HFF-Myc (cell line): ENCODE data around the gene METTL2A.
"Not testable (repeated sequence)": the region's sequence is repeated elsewhere in the genome, so short reads cannot be mapped to it uniquely, and the experiment has no call there.

Source experiments
- DNase-seq: peaks from one replicate; pipeline ENCODE4 v3.0.0-alpha.2; 2011; ENCODE audit warnings: low read depth; ENCODE audit errors: extremely low read depth
- H3K4me3 ChIP-seq: replicated peaks from 2 replicates; pipeline ENCODE4 v1.5.1; 2011; ENCODE audit warnings: low read depth, mild to moderate bottlenecking, control low read depth, low read length
- TF ChIP-seq, protein P1 (sequence below): IDR thresholded peaks from 2 replicates; pipeline ENCODE4 v1.5.1; 2012; ENCODE audit warnings: mild to moderate bottlenecking, low read depth, low read length, control low read depth; ENCODE audit errors: missing control alignments

Gene METTL2A

DNA sequence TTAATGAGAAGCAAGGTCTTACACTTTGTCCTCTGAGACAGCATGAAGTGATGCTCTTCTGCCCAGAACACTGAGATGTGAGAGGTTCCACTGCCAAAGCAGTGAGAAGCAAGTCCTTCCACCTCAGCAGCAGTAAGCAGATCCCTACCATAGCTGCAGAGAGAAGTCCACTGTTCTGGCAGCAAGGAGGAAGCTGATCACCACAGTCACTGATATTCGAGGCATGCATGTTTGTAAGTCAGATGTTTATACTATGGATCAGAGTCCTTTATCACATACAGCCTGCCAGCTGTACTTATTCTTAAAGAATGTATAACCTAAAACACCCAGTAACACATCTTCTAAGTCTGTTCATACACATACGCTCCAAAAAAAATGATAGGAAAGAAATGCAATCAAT, 18.2 kb upstream of the METTL2A start:
- TF ChIP-seq, protein P1, sequence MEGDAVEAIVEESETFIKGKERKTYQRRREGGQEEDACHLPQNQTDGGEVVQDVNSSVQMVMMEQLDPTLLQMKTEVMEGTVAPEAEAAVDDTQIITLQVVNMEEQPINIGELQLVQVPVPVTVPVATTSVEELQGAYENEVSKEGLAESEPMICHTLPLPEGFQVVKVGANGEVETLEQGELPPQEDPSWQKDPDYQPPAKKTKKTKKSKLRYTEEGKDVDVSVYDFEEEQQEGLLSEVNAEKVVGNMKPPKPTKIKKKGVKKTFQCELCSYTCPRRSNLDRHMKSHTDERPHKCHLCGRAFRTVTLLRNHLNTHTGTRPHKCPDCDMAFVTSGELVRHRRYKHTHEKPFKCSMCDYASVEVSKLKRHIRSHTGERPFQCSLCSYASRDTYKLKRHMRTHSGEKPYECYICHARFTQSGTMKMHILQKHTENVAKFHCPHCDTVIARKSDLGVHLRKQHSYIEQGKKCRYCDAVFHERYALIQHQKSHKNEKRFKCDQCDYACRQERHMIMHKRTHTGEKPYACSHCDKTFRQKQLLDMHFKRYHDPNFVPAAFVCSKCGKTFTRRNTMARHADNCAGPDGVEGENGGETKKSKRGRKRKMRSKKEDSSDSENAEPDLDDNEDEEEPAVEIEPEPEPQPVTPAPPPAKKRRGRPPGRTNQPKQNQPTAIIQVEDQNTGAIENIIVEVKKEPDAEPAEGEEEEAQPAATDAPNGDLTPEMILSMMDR: no peak
- no peak for DNase-seq
- no peak overlapping the region for H3K4me3 ChIP-seq

DNA sequence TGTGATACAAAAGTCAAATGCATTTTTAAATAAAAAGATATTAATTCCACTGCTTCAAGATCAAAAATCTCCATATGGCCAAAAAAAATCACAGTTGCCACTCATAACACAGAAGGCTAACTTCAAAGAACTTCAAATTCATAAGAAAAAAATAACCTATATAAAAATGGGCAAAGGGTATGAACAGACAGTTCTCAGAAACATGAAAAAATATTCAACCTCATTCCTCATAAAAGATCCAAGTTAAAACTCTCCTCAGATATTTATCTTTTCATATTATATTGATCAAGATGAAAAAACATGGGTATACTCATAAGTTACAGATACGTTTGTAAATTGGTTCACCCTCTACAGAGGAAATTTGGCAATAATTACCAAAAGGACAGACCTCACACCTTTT, 10.6 kb upstream of the METTL2A start:
- not testable (repeated sequence) for H3K4me3 ChIP-seq, DNase-seq

DNA sequence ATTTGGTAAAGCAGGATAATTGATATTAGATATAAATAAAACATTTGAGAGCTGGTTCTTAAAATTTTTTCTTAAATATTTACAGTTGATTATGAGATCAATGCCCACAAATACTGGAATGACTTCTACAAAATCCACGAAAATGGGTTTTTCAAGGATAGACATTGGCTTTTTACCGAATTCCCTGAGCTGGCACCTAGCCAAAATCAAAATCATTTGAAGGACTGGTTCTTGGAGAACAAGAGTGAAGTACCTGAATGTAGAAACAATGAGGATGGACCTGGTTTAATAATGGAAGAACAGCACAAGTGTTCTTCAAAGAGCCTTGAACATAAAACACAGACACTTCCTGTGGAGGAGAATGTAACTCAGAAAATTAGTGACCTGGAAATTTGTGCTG, 2.5 kb downstream of the METTL2A start:
- not testable (repeated sequence) for DNase-seq, H3K4me3 ChIP-seq

DNA sequence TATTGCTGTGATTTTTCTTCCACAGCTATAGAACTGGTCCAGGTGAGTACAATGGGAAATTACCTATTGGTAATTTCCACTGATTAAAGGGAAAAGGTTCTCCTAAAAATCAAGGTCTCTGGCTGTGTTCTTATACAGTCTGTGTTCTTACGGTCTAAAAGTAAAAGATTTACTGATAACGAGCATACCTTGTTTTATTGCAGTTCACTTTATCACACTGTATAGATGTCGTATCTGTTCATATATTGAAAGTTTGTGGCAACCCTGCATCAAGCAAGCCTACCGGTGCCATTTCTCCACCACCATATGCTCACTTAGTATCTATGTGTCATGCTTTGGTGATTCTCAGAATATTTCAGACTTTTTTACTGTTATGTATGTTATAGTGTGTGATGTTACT, 11.6 kb downstream of the METTL2A start:
- not testable (repeated sequence) for H3K4me3 ChIP-seq, DNase-seq

- not testable (repeated sequence) for DNase-seq, H3K4me3 ChIP-seq
Observed at GRCh38 chr17:62441181-62441580, 17.5 kb downstream of the METTL2A start.

DNA sequence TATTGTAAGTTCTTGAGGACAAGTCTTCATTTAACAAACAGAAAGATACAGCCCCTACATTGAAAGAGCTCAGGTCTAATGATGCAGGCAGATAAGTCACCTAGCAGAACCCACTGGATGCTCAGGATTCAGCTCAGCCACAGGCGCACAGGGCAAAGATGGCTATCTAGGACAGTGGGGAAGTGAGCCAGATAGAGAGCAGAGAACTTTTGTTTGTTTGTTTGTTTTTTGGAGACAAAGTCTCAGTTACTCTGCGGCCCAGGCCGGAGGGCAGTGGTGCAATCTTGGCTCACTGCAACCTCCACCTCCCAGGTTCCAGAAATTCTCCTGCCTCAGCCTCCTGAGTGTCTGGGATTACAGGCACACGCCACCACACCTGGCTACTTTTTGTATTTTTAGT, 20.4 kb downstream of the METTL2A start:
- TF ChIP-seq, protein P1: no peak
- DNase-seq: no peak
- no peak overlapping the region for H3K4me3 ChIP-seq

- not testable (repeated sequence) for DNase-seq, H3K4me3 ChIP-seq
Observed at GRCh38 chr17:62445791-62446190, 22.1 kb downstream of the METTL2A start.

GRCh38 chr17:62452195-62452594, 28.5 kb downstream of the METTL2A start:
- not testable (repeated sequence) for H3K4me3 ChIP-seq, DNase-seq

- H3K4me3 ChIP-seq, DNase-seq: not testable (repeated sequence)
Observed at GRCh38 chr17:62453041-62453440, 29.3 kb downstream of the METTL2A start.

DNA sequence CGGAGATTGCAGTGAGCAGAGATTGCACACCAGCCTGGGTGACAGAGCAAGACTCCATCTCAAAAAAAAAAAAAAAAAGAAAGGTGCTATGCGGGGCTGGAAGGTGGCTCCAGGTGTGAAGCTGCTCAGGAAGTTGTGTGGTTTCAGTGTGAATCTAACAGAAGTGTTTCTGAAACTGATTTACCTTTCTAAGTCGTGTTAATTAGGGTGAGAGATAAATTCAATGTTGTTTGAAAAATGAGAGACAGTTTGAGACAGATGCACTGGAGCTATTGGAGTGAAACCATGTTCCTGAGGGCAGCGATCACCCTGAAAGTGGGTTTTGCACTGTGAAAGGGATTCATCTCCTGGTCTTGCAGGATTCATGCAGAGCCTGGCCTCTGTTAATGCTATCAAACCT, 30.0 kb downstream of the METTL2A start:
- H3K4me3 ChIP-seq, DNase-seq: not testable (repeated sequence)

DNA sequence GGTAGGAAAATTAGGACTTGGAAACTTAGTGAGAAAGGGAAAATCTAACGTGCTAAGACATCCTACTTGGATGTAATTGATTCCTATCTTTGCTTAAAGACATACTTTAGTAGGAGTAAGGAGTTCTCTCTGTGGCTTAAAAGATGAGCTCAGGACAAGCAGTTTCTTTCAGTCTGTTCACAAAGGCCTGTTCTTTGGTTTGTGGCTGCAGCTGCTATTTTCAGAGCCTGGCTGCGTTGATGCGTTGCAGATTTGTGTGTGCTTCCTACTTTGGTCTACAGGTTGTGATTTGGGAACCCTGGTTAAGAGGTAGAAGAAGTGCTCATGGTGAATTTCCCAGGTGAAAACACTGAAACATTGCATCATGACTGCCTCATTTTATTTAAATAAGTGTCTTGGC, 30.4 kb downstream of the METTL2A start:
- DNase-seq, H3K4me3 ChIP-seq: not testable (repeated sequence)

DNA sequence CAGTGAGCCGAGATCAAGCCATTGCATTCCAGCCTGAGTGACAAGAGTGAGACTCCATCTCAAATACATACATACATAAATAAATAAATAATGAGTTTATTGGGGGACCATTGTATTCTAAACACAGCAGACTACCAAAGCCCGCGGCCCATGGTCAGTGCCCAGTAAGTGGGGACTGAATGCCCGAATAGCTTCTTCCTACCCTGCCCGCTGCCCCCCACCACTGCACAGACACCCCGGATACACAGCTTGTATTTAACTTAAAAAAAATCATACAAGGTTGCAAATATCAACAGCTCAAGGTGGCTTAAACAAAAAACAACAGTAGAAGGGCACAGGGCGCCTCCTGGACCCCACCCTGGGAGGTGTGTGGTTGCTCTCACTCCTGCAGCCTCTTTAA, 32.3 kb downstream of the METTL2A start:
- TF ChIP-seq, protein P1: no peak
- no peak for DNase-seq
- H3K4me3 ChIP-seq: no peak overlapping the region

DNA sequence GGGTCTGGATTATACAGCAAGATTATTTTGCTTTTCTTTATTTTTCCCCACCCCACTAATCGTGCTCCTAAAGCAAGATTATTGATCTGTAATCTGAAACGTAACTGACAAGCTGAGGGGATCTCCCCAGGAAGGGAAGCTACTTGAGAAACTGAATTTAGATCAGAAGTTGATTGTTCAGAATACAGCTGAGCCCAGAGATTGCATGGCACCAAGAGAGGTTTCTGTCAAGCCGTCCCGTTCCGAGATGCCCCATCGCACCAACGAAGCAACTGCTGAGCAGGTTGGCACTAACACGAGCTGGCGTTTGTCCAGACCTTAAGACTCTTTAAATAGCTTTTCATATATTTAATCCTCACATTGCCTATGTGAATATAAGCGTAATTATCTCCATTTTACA, 34.8 kb downstream of the METTL2A start:
- H3K4me3 ChIP-seq, DNase-seq: not testable (repeated sequence)

- DNase-seq, H3K4me3 ChIP-seq: not testable (repeated sequence)
Observed at GRCh38 chr17:62464422-62464821, 40.7 kb downstream of the METTL2A start.

DNA sequence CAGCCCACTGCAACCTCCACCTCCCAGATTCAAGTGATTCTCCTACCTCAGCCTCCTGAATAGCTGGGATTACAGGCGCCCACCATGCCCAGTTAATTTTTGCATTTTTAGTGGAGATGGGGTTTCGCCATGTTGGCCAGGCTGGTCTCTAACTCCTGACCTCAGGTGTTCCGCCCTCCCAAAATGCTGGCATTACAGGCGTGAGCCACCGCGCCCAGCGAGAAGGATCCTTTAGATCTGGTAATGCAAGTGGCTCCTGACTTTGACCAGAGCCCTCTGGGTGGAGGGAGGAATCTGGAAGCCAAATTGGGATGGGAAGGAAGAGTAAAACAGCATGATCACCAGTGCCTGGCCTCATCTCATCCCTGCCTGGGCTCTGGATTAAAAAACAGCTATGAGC, 41.6 kb downstream of the METTL2A start:
- not testable (repeated sequence) for DNase-seq, H3K4me3 ChIP-seq

DNA sequence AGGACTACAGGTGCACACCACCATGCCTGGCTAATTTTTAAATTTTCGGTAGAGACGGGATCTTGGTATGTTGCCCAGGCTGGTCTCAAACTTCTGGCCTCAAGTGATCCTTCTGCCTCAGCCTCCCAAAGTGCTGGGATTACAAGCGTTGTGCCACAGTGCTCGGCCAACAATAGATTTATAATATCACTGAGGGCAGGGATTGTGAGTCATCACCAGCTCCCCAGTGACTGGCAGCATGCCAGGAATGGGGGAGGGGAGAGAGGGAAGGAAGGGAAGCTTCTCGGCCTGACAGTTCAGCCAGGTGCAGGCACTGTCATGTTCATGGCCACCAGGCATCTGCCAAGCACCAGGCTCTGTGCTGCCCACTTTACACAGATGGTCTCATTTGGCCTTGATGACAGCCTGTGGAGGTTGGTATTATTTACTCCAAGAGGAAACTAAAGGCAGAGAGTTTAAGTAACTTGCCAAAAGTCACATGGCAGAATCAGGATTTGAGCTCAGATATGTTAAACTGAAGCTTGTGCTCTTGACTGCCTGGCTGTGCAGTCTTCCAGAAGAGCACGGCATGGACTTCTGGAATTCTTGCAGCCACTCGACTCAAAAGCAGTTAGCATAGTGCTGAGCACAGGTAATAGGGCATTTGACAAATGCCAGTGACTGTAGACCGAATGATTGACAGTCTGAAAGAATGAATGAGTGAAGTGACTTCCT, 47.1 kb downstream of the METTL2A start:
- peak; percentile 52 for DNase-seq

More for the DNA sequence above, 47.1 kb downstream of the METTL2A start:
- H3K4me3 ChIP-seq: not testable (repeated sequence)
